GM19240 (cell line): ENCODE results near the gene CEACAM7.
"Not testable (repeated sequence)": the region's sequence is repeated elsewhere in the genome, so short reads cannot be mapped to it uniquely, and the experiment has no call there.

Source experiments
- DNase-seq: peaks from one replicate; pipeline ENCODE4 v3.0.0; 2011; ENCODE audit warnings: low spot score; ENCODE audit not compliant: insufficient read length

CEACAM7 gene

GRCh38 chr19:41656756-41657155 is 31.3 kb downstream of the CEACAM7 start:
- DNase-seq, result not testable (repeated sequence)

DNA sequence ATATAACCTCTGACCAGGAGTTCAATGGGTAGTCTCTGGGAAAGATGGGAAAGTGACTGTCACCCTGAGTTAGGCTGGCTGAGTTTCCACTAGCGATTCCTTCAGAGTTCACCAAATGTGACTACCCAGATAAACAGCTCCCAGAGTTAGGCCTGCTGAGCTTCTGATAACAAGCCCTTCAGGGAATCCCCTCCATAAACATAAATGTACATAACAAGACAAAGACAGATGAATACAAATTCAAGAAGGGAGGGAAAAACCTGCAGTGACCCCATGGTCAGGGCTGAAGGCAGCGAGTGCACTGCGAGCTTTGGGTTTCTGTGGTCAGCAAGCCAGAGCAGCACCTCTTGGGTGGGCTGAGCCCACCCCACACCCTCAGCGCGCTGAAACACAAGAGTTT is 35.8 kb downstream of the CEACAM7 start:
- DNase-seq, result no peak

DNA sequence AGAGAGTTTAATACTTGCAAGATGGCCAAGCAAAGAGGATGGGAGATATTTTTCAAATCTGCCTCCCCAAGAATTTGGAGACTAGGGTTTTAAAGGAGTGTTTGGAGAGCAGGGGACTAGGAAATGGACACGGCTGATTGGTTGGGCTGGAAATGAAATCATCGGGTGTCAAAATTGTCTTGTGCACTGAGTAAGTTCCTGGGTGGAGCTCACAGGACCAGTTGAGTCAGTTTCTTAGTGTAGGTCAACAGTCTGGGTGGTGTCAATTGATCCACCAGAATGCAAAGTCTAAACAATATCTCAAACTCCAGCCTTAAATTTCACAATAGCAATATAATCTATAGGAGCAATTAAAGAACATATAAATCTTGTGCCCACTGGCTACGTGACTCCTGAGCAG is 38.2 kb downstream of the CEACAM7 start:
- DNase-seq, result no peak

GRCh38 chr19:41646589-41647204 is 41.4 kb downstream of the CEACAM7 start:
- DNase-seq, result no peak

GRCh38 chr19:41641879-41642485 is 46.1 kb downstream of the CEACAM7 start:
- DNase-seq, result peak; percentile 77

DNA sequence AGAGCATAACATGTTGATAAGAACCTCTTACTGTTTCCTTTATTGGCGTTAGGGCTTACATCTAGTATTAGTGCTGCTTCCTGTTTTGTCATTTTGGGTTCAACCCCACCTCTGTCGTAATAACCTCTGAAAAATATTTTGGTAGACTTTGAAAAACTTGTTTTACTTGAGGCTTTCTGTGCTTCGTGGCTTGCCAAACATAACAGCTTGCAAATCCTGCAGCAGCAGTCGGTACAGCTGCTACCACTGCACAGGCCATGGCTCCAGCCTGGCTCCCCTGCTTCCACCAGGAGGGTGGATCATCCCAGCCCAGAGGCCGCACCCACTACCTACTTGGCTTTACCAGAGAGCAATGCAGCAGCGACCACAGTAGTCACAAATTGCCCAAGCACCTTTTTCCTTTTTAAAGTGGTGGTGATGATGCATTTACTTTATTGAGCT is 49.4 kb downstream of the CEACAM7 start:
- no peak for DNase-seq

DNA sequence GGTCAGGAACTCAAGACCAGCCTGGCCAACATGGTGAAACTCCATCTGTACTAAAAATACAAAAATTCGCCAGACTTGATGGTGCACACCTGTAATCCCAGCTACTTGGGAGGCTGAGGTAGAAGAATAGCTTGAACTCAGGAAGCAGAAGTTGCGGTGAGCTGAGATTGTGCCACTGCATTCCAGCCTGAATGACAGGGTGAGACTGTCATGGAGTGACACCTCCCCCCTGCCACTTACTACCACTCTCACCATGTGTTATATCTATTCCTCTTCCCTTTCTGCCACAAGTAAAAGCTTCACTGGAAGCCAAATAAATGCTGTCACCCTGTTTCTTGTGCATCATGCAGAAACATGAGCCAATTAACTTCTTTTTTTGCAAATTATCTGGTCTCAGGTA is 50.6 kb downstream of the CEACAM7 start:
- no peak for DNase-seq

DNA sequence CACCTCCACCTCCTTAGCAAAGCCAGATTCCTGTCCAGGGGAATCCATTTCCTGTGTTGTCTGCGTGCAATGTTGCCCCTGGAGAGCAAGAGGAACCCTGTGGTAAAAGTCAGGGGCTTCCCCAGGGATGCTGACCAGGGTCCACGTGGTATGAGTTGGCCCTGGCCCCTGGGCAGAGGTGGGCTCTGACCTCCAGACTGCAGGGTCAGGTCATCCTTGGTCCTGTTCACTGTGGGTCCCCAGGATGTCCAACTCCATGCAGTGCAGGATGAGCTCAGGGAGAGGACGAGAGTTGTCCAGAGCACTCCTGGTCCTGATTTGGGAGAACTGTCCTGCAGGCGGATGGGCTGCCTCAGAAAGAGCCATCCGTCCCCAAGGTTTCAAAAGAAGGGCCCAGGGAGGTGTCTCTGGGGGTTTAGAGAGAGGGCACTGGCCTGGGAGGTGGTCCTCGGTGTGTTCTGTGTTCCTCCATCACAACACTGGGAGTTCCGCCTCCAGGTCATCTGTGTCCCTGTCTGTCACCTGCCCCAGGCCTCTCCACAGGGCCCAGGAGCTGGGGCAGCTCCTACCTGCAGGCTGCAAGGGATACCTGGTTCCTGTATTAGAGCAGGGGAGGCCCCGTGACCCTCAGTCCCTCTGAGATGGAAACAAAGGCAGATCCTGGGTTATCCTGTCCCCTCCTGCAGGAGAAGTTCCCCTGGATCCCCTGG is 59.9 kb downstream of the CEACAM7 start:
- DNase-seq, result no peak

- DNase-seq, result no peak
Observed at GRCh38 chr19:41626877-41627276, 61.2 kb downstream of the CEACAM7 start, which contains the start of gene CEACAM4. Gene CEACAM4 (minus strand): TSS chr19:41627074. CDS start chr19:41626963, 111 bp downstream.

DNA sequence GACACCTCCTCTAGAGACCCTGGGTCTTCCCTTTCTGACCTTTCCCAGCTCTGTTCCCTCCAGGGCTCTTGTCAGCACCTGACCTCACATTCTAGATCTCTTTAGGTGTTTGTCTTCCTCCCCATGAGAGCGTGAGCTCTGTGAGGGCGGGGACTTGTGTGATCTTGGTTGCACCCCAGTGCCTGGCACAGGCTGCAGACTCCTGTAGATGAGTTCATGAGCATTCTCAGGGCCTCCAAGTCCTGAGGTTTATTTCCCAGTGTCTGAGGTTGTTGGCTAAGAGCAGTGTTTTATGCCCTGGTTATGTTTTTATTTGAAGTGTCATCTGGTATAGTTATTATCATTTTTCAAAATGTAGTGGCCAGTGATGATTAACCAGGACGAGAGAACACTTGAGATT is 61.8 kb downstream of the CEACAM7 start:
- DNase-seq, result no peak

DNA sequence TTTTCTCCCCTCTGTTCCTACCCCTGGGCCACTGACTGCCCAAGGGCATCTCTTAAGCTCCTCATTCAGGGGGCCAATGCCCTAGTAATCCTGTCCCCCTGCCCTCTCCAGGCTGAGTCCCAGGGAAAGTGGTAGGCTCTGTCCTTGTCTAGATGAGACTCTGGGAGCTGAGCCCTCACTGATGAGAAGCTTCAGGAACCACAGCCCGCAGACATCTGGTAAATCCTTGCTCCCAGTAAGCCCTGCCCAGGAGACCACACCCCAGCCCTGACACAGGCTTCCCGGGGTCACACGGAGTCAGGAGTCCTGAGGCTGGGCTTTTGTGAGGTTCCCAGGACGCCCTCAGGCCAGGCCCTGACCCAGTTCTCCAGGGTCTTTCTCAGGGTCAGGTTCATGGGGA is 63.1 kb downstream of the CEACAM7 start:
- no peak for DNase-seq

- no peak for DNase-seq
Observed at GRCh38 chr19:41624515-41624914, 63.6 kb downstream of the CEACAM7 start.

GRCh38 chr19:41623360-41623759 is 64.7 kb downstream of the CEACAM7 start:
- no peak for DNase-seq
